A673 (cell line): ENCODE data around the gene NPAS2. TPM values are rescaled to one million over a fixed set of nuclear protein-coding genes. Genes with fewer than 3 reads are reported as not detected.

Experiments used
- BruUV-seq: library from RNA; stranded (reverse); fragments of 400-500 nt; replicated peaks from 2 replicates; lab custom pipeline; 2021; lab: Mats Ljungman, UMichigan
- CTCF ChIA-PET: fragments of 300-600 bp; sonication (Branson Sonifier 250); formaldehyde crosslinking; loops from one replicate; lab custom pipeline; 2022; ENCODE audit warnings: antibody characterized with exemption; lab: Charles Lee
- POLR2A ChIA-PET: fragments of 300-600 bp; sonication (Branson Sonifier 250); formaldehyde crosslinking; loops from one replicate; lab custom pipeline; 2022; ENCODE audit warnings: antibody characterized with exemption; ENCODE audit not compliant: low non-redundant PET; lab: Charles Lee
- DNase-seq: peaks from one replicate; pipeline ENCODE4 v3.0.0-alpha.2; 2015; ENCODE audit warnings: low spot score
- H3K27ac ChIP-seq: fragments of 200-600 bp; sonication (generic); 2 replicates; pipeline ENCODE4 v1.5.1; 2016; ENCODE audit warnings: mixed run types, low read depth, mild to moderate bottlenecking, mixed read lengths, antibody characterized with exemption, low read length; ENCODE audit not compliant: poor library complexity, severe bottlenecking
- H3K27me3 ChIP-seq: fragments of 200-600 bp; sonication (generic); replicated peaks from 2 replicates; pipeline ENCODE4 v1.6.1; 2017; ENCODE audit warnings: mixed run types, low read depth, mild to moderate bottlenecking, mixed read lengths, antibody characterized with exemption, low read length; ENCODE audit not compliant: insufficient read depth, poor library complexity
- H3K36me3 ChIP-seq: fragments of 200-600 bp; sonication (generic); 2 replicates; pipeline ENCODE4 v1.6.1; 2016; ENCODE audit warnings: mixed run types, mild to moderate bottlenecking, mixed read lengths, antibody characterized with exemption, low read length; ENCODE audit not compliant: insufficient read depth, poor library complexity, severe bottlenecking
- H3K4me1 ChIP-seq: fragments of 200-600 bp; sonication (generic); 2 replicates; pipeline ENCODE4 v1.6.1; 2017; ENCODE audit warnings: mixed run types, mild to moderate bottlenecking, mixed read lengths, antibody characterized with exemption, low read length; ENCODE audit not compliant: insufficient read depth, poor library complexity, severe bottlenecking
- H3K4me3 ChIP-seq: fragments of 200-600 bp; sonication (generic); 2 replicates; pipeline ENCODE4 v1.5.1; 2016; ENCODE audit warnings: low read depth, mixed run types, mild to moderate bottlenecking, mixed read lengths, low read length; ENCODE audit not compliant: poor library complexity, severe bottlenecking
- H3K9me3 ChIP-seq: fragments of 200-600 bp; sonication (generic); 2 replicates; pipeline ENCODE4 v1.6.1; 2016; ENCODE audit warnings: mixed run types, low read depth, mild to moderate bottlenecking, mixed read lengths, antibody characterized with exemption, low read length; ENCODE audit not compliant: poor library complexity, severe bottlenecking
- CTCF ChIP-seq: fragments of 300-800, 200-600 bp; sonication (generic); conservative IDR thresholded peaks from 2 replicates; pipeline ENCODE4 v1.5.1; 2017; ENCODE audit warnings: low read depth, mild to moderate bottlenecking, antibody characterized with exemption, low read length, moderate library complexity, mixed read lengths
- EZH2 ChIP-seq: fragments of 200-600 bp; sonication (generic); IDR thresholded peaks from 2 replicates; pipeline ENCODE4 v1.6.1; 2017; ENCODE audit warnings: borderline replicate concordance, low read depth, mild to moderate bottlenecking, mixed read lengths, antibody characterized with exemption, low read length; ENCODE audit not compliant: poor library complexity, severe bottlenecking
- intact Hi-C: fragments of 100-400 bp; cut with micrococcal nuclease; formaldehyde crosslinking; loops from one replicate; pipeline ENCODE4 v1.10.0; 2022; ENCODE audit not compliant: unreplicated experiment
- total RNA-seq: library from RNA; stranded (reverse); gene quantifications from 2 replicates; pipeline ENCODE4 v1.2.3, GENCODE V29; 2021

Gene NPAS2
- total RNA-seq, 1 experiment from 2014 or later: 9.4 TPM

GRCh38 chr2:100831831-100832230 lies 11.9 kb downstream of the NPAS2 start:
- intact Hi-C loops: no loop called here
- POLR2A ChIA-PET: no interaction called here
- Histone ChIP-seq H3K4me3 (no peak overlapping the region), H3K27me3 (no peaks in the 10 kb centered on the region), H3K27ac (no peak overlapping the region), H3K36me3 (no peaks in the 10 kb centered on the region), H3K9me3 (peaks cover 3% of the 10 kb centered on the region), H3K4me1 (no peaks in the 10 kb centered on the region)
- TF ChIP-seq CTCF: no peak
- no peak for TF ChIP-seq EZH2
- CTCF ChIA-PET: no interaction called here
- no peak for DNase-seq
- BruUV-seq: no TSS peak

GRCh38 chr2:100832885-100833284 lies 12.9 kb downstream of the NPAS2 start:
- BruUV-seq: no TSS peak
- Histone ChIP-seq H3K4me3 (no peak overlapping the region), H3K9me3 (peaks cover 3% of the 10 kb centered on the region), H3K27me3 (no peaks in the 10 kb centered on the region), H3K27ac (no peak overlapping the region), H3K36me3 (no peaks in the 10 kb centered on the region), H3K4me1 (no peaks in the 10 kb centered on the region)
- intact Hi-C loops: no loop called here
- CTCF ChIA-PET: no interaction called here
- DNase-seq: no peak
- POLR2A ChIA-PET: no interaction called here
- TF ChIP-seq EZH2 (no peak), CTCF (no peak)

GRCh38 chr2:100833331-100833730 lies 13.4 kb downstream of the NPAS2 start:
- no peak overlapping the region for H3K4me3 ChIP-seq
- TF ChIP-seq EZH2 (no peak), CTCF (no peak)
- CTCF ChIA-PET: no interaction called here
- no peaks in the 10 kb centered on the region for H3K4me1 ChIP-seq
- peaks cover 3% of the 10 kb centered on the region for H3K9me3 ChIP-seq
- BruUV-seq: no TSS peak
- H3K36me3 ChIP-seq: no peaks in the 10 kb centered on the region
- POLR2A ChIA-PET: no interaction called here
- no peak for DNase-seq
- intact Hi-C loops: no loop called here
- H3K27me3 ChIP-seq: no peaks in the 10 kb centered on the region
- H3K27ac ChIP-seq: no peak overlapping the region
